HG02759 (cell line): ENCODE results near the gene IL21.
"Not testable (repeated sequence)": the region's sequence is repeated elsewhere in the genome, so short reads cannot be mapped to it uniquely, and the experiment has no call there.

Experiments used
- ATAC-seq: cut with Tn5 transposase; IDR thresholded peaks from one replicate; pipeline ENCODE4 v1.9.1; 2021; ENCODE audit warnings: mild to moderate bottlenecking, moderate library complexity; ENCODE audit not compliant: unreplicated experiment

The IL21 gene

GRCh38 chr4:122621016-122621507 is at the start of gene IL21:
Gene IL21, minus strand, starts transcription at chr4:122621066. Its CDS starts 55 bp downstream, at chr4:122621011.
- no peak for ATAC-seq

DNA sequence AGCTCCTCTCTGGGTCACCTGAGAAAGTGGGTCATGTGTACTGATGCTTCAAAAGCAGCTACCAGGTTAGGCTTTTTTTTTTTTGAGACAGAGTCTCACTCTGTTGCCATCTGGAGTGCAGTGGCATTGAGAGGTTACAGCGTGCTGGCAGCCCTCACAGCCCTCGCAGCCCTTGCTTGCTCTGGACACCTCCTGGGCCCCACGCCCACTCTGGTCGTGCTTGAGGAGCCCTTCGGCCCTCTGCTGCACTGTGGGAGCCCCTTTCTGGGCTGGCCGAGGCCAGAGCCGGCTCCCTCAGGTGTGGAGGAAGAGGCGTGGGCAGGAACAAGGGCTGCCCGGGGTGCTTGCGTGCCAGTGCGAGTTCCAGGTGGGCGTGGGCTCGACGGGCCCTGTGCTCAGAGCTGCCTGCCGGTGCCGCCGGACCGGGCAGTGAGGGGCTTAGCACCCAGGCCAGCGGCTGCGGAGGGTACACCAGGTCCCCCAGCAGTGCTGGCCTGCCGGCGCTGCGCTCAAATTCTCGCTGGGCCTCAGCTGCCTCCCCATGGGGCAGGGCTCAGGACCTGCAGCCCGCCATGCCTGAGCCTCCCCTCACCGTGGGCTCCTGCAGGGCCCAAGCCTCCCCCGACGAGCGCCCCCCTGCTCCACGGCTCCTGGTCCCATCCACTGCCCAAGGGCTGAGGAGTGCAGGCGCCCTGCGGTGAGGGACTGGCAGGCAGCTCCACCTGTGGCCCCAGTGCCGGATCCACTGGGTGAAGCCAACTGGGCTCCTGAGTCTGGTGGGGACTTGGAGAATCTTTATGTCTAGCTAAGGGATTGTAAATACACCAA is 49.3 kb upstream of the IL21 start:
- no peak for ATAC-seq

DNA sequence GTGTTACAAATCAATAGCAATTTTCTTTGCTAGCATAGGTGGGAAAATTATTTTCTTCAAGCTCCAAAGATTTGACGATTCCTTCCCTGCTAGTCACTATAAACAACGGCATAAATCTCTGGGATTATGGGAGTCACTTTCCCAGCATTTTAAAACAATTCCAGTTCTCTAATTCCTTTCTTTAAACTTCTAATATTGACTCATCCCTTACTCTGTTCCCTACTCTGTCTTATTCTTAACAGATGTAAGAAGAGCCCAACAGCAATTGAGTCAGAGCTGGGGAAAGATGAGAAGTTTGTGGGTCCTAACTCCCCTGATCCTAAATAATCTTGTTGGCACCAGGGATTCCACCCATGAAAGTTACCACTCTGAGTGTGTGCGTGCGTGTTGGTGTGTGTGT is 47.4 kb upstream of the IL21 start:
- ATAC-seq: no peak

GRCh38 chr4:122666527-122667245 is 45.8 kb upstream of the IL21 start:
- ATAC-seq: no peak

DNA sequence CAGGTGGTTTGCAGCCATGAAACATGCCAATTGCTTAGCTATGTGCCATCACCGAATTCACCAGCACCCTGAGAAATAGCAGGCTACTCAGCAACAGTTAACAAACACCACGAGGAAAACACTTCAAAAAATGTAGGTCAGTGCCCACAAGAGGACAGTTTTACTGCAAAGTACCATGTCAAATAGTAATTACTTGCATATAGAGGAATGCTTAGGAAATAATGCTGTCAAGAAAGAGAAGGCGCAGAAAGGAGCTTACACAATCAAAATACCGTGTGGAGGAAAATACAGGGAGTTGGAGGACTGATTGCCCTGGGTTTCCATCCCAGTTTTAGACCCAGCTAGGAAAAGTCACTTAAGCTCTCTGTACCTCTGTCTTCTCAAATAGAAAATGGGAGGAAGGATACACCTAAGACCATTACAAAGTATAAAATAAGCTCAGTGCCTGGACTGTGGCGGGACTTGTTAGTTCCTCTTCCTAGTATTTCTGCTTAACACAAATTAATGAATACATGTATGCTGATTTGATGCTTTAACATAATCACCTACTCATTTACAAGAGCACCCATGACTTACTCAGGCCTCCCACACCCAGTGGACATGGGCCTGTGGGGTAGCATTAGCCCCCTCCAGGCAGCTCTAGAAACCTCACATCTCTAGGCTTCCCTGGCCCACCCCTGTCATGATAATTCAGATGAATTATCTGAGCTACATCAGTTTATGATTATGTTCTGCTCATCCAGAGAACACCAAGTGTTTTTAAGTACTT is 44.5 kb upstream of the IL21 start:
- ATAC-seq: no peak

DNA sequence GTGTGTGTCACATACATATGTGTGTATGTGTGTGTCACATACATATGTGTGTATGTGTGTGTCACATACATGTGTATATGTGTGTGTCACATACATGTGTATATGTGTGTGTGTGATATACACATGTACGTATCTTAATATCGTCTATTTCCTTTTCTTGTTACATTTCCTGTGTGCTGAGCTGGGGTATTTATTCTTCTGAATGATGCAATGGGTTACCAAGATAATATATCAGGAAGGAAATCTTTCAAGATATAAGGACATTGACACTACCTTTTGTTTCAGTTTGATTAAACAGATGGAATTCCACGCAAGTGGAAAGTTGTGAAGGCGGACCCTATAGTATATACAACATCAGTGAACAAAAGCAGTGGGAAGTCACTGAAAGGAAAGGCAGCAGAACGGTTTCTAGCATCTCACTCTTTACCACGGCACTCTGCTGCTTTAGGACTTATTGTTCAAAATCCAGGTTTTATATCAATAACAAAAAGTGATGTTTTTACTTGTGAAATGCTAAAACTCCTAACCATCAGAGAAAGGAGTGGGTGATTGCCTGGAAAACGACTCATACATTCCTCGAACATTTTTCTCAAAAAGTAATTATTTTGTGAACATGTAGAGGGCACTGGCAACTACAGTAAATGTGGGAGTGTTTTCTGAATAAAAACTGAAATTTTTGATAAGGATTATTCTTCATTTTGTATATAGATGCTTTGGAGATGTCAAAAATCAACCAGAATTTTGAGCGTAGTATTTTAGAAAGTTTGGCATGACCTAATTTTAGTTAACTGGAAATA is 43.1 kb upstream of the IL21 start:
- ATAC-seq: no peak

- ATAC-seq: no peak
These were observed 42.4 kb upstream of the IL21 start for GRCh38 chr4:122663291-122663690.

- ATAC-seq: no peak
These were observed 41.8 kb upstream of the IL21 start for GRCh38 chr4:122662701-122663100.

- no peak for ATAC-seq
These were observed 40.6 kb upstream of the IL21 start for GRCh38 chr4:122661176-122662160.

DNA sequence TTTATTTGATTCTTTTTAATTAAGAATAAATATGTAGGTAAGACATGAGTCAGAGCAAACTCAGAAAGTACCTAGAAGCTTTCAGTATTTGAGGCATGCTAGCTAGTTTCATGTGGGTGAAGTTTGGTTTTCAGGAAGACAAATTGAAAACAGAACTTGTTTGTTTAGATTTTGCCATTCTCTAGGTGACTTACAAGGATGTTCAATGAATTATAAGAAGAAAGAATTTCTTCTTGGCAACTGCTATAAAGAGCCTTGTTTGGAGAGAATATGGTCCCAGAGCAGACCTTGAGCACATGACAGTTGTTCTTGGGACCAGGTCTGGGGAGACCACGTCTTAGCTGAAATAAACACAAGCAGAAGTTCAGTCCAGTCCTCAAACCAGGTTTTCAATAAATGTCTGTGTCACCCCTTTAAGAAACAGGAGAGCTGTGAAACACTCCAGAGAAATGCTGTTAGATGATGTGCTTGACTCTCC is 38.0 kb upstream of the IL21 start:
- ATAC-seq: peak; percentile 77

DNA sequence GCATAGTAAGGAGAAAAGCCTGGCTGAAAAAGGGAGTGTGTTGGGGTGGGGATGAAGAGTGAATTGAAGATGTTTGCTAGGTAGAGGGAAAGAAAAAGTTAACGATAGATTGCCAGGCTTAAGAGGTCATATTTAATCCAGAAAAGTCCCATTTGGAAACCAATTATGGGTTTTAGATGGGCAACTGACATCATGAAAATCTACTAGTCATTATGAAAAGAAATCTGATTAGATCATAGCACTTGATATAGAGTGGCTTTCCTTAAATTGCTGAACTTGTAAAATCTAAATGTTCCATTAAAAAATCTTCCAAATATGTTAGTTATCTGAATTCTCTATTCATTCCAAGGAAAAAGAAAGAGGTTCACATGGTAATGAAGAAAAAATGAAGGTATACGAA is 37.5 kb upstream of the IL21 start:
- ATAC-seq: no peak

DNA sequence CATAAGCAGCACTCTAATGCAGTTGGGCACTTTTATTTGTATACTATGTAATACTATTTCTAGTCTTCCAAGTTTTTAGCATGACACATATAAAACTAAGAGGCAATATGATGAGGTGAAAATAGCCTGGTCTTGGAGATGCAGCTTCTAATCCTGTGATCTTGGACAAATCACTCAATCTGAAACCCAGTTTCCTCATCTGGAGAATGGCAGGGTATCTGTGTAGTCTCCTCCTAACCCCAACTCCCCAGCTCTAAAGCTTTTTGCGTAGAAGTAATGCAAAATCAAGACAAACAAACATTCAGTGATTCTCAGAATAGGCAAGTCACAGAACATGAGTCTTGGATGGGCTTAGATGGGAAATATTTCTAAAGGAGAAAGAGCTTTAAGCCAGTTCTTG is 36.7 kb upstream of the IL21 start:
- no peak for ATAC-seq

DNA sequence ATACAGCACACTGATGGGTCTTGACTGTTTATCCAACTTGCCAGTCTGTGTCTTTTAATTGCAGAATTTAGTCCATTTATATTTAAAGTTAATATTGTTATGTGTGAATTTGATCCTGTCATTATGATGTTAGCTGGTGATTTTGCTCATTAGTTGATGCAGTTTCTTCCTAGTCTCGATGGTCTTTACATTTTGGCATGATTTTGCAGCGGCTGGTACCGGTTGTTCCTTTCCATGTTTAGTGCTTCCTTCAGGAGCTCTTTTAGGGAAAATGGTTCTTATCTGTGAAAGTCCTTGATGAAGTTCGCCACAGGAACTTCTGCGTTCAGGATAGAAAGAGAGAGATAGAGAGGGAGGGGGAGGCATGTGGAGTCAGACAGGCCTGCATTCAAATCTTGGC is 35.7 kb upstream of the IL21 start:
- ATAC-seq: not testable (repeated sequence)

DNA sequence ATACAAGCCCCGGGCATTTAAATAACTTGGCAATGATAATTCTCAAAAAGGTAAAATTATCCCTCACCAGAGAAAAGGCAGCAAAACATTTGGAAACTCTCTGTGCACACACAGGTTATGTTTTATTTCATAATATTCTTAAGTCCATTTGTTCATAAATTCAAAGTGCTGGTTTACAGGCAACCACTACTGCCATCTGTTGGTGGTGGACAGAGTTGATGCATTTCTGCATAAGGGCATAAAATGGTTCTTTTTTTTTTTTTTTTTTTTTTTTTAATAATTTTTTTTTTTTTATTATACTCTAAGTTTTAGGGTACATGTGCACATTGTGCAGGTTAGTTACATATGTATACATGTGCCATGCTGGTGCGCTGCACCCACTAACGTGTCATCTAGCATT is 31.5 kb upstream of the IL21 start:
- ATAC-seq: no peak

GRCh38 chr4:122650148-122650547 is 29.3 kb upstream of the IL21 start:
- no peak for ATAC-seq

- ATAC-seq: no peak
These were observed 26.8 kb upstream of the IL21 start for GRCh38 chr4:122647656-122648055.

GRCh38 chr4:122643257-122643656 is 22.4 kb upstream of the IL21 start:
- no peak for ATAC-seq

GRCh38 chr4:122639181-122639580 is 18.3 kb upstream of the IL21 start:
- no peak for ATAC-seq

- peak; percentile 42 for ATAC-seq
These were observed 15.8 kb upstream of the IL21 start for GRCh38 chr4:122636697-122637096.
